SU-DHL-6 (cell line): ENCODE results near the gene FBXO31.

Source experiments
- H2AFZ ChIP-seq: fragments of 200-600 bp; sonication (generic); 2 replicates; pipeline ENCODE4 v1.6.1; 2014; ENCODE audit warnings: low read depth, mild to moderate bottlenecking, moderate library complexity, mixed read lengths, antibody characterized with exemption, low read length; ENCODE audit not compliant: severe bottlenecking
- H3F3A ChIP-seq: fragments of 200-600 bp; shearing (Covaris generic); 2 replicates; pipeline ENCODE4 v1.6.0; 2016; ENCODE audit warnings: antibody characterized with exemption, mild to moderate bottlenecking; ENCODE audit not compliant: insufficient read depth
- H3K27ac ChIP-seq: fragments of 200-600 bp; sonication (generic); 2 replicates; pipeline ENCODE4 v1.5.1; 2016; ENCODE audit warnings: low read depth, mild to moderate bottlenecking, low read length, moderate library complexity, mixed read lengths
- H3K27me3 ChIP-seq: fragments of 200-600 bp; sonication (generic), shearing (Covaris generic); 2 replicates; pipeline ENCODE4 v1.6.0; 2014; ENCODE audit warnings: mild to moderate bottlenecking, low read length
- H3K36me3 ChIP-seq: fragments of 200-600 bp; sonication (generic); 2 replicates; pipeline ENCODE4 v1.6.1; 2014; ENCODE audit warnings: mild to moderate bottlenecking, low read length, mixed read lengths
- H3K4me2 ChIP-seq: fragments of 300-600, 200-600 bp; shearing (Covaris generic), sonication (generic); 2 replicates; pipeline ENCODE4 v1.6.0; 2014; ENCODE audit warnings: low read length, low read depth, mild to moderate bottlenecking; ENCODE audit not compliant: poor library complexity, severe bottlenecking
- H3K4me3 ChIP-seq: fragments of 200-600 bp; sonication (generic); 2 replicates; pipeline ENCODE4 v1.5.1; 2014; ENCODE audit warnings: antibody characterized with exemption, low read length, mild to moderate bottlenecking, mixed read lengths; ENCODE audit not compliant: insufficient read depth, poor library complexity, severe bottlenecking
- H3K79me2 ChIP-seq: fragments of 200-600 bp; sonication (generic); 2 replicates; pipeline ENCODE4 v1.6.1; 2014; ENCODE audit warnings: mild to moderate bottlenecking, low read length, moderate library complexity; ENCODE audit not compliant: insufficient read depth
- H3K9ac ChIP-seq: fragments of 200-600 bp; sonication (generic); 2 replicates; pipeline ENCODE4 v1.7.0; 2014; ENCODE audit warnings: mild to moderate bottlenecking, low read length
- H3K9me2 ChIP-seq: fragments of 200-600 bp; sonication (generic); replicated peaks from 2 replicates; pipeline ENCODE4 v1.6.1; 2014; ENCODE audit warnings: low read length; ENCODE audit not compliant: insufficient read depth
- H3K9me3 ChIP-seq: fragments of 200-600 bp; sonication (generic); 2 replicates; pipeline ENCODE4 v1.6.1; 2014; ENCODE audit warnings: low read length, mixed read lengths; ENCODE audit not compliant: insufficient read depth
- H4K20me1 ChIP-seq: fragments of 200-600 bp; sonication (generic); 2 replicates; pipeline ENCODE4 v1.6.1; 2014; ENCODE audit warnings: low read depth, mild to moderate bottlenecking, antibody characterized with exemption, low read length, moderate library complexity, mixed read lengths
- EZH2phosphoT487 ChIP-seq: fragments of 200-600 bp; sonication (generic), shearing (Covaris generic); conservative IDR thresholded peaks from 2 replicates; pipeline ENCODE4 v1.6.1; 2018; ENCODE audit warnings: mild to moderate bottlenecking, antibody characterized with exemption, low read length, moderate library complexity, mixed read lengths
- TF ChIP-seq, protein P1 (sequence below): fragments of 200-600 bp; sonication (generic); IDR thresholded peaks from one replicate; pipeline ENCODE4 v1.5.1; 2017; ENCODE audit warnings: antibody characterized with exemption, mild to moderate bottlenecking, low read length, moderate library complexity; ENCODE audit not compliant: insufficient read depth, poor library complexity, severe bottlenecking

Gene FBXO31

DNA sequence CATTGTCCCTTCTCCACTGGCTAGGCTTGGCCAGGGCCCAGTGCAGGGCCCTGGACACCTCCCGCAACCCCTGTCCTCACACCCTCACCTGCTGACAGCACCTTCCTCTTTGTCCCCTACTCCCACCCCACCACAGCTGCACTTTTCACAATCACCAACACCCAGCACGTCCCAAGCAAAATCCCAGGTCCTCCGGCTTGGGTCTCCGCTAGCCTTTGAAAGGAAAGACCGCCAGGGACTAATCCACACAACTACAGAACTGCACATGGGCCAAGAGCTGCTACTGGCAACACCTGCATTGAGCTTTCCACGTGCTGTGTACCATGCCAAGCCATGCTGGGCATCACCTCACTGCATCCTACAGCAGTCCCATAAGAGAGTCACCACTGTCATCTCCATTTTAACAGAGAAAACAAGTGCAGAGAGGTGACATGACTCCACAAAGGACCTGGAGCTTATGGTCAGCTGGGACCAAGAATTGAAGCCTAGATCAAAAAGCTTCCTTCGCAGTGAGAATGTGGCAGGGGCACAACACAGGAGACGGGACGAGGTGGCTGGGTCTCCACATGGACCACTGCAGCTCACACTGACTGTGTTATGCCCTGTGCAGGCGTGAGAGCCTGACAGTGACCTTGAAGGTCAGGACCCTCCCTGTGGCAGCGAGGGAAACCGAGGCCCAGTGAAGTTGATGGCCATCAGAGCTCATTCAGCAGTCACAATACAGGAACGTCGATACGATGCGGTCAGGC is 22.5 kb downstream of the FBXO31 start:
- H3K27me3 ChIP-seq: no peaks in the 10 kb centered on the region
- no peaks in the 10 kb centered on the region for H3K36me3 ChIP-seq
- no peak overlapping the region for H3K9ac ChIP-seq
- no peaks in the 10 kb centered on the region; the same call in 1 of the 2 replicates for H4K20me1 ChIP-seq
- H3F3A ChIP-seq: no peaks in the 10 kb centered on the region
- no peak overlapping the region for H3K27ac ChIP-seq
- no peaks in the 10 kb centered on the region for H3K9me3 ChIP-seq
- no peak overlapping the region for H2AFZ ChIP-seq
- no peak for TF ChIP-seq EZH2phosphoT487
- TF ChIP-seq, protein P1, sequence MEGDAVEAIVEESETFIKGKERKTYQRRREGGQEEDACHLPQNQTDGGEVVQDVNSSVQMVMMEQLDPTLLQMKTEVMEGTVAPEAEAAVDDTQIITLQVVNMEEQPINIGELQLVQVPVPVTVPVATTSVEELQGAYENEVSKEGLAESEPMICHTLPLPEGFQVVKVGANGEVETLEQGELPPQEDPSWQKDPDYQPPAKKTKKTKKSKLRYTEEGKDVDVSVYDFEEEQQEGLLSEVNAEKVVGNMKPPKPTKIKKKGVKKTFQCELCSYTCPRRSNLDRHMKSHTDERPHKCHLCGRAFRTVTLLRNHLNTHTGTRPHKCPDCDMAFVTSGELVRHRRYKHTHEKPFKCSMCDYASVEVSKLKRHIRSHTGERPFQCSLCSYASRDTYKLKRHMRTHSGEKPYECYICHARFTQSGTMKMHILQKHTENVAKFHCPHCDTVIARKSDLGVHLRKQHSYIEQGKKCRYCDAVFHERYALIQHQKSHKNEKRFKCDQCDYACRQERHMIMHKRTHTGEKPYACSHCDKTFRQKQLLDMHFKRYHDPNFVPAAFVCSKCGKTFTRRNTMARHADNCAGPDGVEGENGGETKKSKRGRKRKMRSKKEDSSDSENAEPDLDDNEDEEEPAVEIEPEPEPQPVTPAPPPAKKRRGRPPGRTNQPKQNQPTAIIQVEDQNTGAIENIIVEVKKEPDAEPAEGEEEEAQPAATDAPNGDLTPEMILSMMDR: no peak
- H3K4me2 ChIP-seq: no peak overlapping the region
- H3K79me2 ChIP-seq: peaks cover 15% of the 10 kb centered on the region; the same call in 1 of the 2 replicates
- H3K4me3 ChIP-seq: no peak overlapping the region
- no peaks in the 10 kb centered on the region for H3K9me2 ChIP-seq

DNA sequence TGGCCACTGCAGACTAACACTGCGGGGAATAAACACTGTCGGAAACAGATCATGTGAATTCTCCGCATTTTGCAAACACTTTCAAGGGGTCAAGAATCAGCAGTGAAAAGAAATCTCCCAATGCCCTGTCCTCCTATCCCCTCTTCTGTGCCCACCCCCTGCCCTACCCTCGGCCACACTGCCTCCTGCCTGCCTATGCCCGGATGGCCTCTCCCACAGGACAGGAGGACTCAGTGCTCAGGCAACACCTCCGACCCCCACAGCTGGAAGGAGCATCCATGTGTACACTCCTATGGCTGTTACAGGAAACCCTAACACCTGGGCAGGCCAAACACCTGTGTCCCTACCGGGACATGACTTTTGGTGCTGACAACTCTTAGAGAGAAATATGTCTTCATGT is 24.5 kb downstream of the FBXO31 start:
- no peaks in the 10 kb centered on the region; the same call in 1 of the 2 replicates for H4K20me1 ChIP-seq
- 0 out of 2 replicates have a peak, but pooled peaks cover under 1% of the 10 kb centered on the region for H3K79me2 ChIP-seq
- H3F3A ChIP-seq: no peaks in the 10 kb centered on the region
- no peak overlapping the region for H3K9ac ChIP-seq
- H3K27me3 ChIP-seq: no peaks in the 10 kb centered on the region
- H3K9me3 ChIP-seq: no peaks in the 10 kb centered on the region
- no peak overlapping the region for H2AFZ ChIP-seq
- no peaks in the 10 kb centered on the region for H3K36me3 ChIP-seq
- no peak overlapping the region for H3K4me3 ChIP-seq
- H3K9me2 ChIP-seq: no peaks in the 10 kb centered on the region
- no peak overlapping the region for H3K4me2 ChIP-seq
- no peak overlapping the region for H3K27ac ChIP-seq
- TF ChIP-seq, protein P1: no peak
- no peak for TF ChIP-seq EZH2phosphoT487

DNA sequence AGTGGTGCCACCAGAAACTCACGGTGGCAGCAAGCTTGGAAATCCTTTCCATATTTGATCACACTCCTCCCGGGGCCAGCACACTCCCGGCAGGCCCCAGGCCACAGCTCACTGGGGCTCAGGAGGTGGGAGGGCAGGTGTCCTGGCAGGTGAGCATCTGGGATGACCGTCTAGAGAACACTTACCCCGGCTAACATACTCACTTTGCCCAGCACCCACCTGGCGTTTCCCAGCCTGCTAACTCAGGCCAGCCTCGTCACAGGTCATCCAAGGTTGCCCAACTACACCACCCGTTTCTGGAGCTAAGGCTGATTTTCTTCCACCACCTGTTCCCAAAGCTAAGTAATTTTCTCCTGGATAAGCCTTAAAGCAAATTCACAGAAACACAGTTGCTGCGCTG is 24.9 kb downstream of the FBXO31 start:
- H3F3A ChIP-seq: no peaks in the 10 kb centered on the region
- H3K9me2 ChIP-seq: no peaks in the 10 kb centered on the region
- no peaks in the 10 kb centered on the region for H3K79me2 ChIP-seq
- no peaks in the 10 kb centered on the region for H3K9me3 ChIP-seq
- H3K27me3 ChIP-seq: no peaks in the 10 kb centered on the region
- no peak for TF ChIP-seq EZH2phosphoT487
- TF ChIP-seq, protein P1: no peak
- no peak overlapping the region for H3K4me3 ChIP-seq
- H3K27ac ChIP-seq: no peak overlapping the region
- H3K9ac ChIP-seq: no peak overlapping the region
- H4K20me1 ChIP-seq: no peaks in the 10 kb centered on the region; the same call in 1 of the 2 replicates
- H2AFZ ChIP-seq: no peak overlapping the region
- no peak overlapping the region for H3K4me2 ChIP-seq
- H3K36me3 ChIP-seq: no peaks in the 10 kb centered on the region
